GM19239 (cell line): Measurements from ENCODE around the gene RALGDS.

Experiments
- DNase-seq: peaks from one replicate; pipeline ENCODE4 v3.0.0; 2011; ENCODE audit warnings: low spot score; ENCODE audit not compliant: insufficient read length
- FAIRE-seq: peaks from 2 replicates; lab custom pipeline; 2011; peaks lifted over from hg19 to GRCh38; lab: Jason Lieb, UNC

The RALGDS gene

GRCh38 chr9:133151601-133152525 lies 30.8 kb upstream of the RALGDS start:
- FAIRE-seq (no peak), DNase-seq (no peak)

DNA sequence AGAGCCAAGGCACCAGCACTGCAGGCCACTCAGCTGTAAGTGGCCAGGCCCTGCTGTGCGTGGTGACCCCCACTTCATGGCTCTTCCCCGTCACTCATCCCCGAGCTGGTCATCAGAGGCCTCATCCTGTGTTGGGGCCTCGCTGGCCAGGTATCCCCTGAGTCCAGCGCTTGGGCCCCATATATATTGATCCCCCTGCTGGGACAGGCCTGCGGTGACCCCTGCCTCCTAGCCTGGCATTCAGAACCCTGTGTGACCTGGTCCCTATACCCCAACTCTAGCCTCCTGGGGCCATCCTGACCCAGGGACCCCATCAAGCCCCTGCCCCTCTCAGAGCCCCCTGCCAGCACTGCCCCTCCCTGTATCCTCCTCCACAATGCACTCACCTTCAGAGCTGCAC lies 30.0 kb upstream of the RALGDS start:
- FAIRE-seq (no peak), DNase-seq (no peak)

- DNase-seq = peak; percentile 96
- FAIRE-seq = peak; percentile 94
These were observed 28.3 kb upstream of the RALGDS start for GRCh38 chr9:133149130-133150015.

DNA sequence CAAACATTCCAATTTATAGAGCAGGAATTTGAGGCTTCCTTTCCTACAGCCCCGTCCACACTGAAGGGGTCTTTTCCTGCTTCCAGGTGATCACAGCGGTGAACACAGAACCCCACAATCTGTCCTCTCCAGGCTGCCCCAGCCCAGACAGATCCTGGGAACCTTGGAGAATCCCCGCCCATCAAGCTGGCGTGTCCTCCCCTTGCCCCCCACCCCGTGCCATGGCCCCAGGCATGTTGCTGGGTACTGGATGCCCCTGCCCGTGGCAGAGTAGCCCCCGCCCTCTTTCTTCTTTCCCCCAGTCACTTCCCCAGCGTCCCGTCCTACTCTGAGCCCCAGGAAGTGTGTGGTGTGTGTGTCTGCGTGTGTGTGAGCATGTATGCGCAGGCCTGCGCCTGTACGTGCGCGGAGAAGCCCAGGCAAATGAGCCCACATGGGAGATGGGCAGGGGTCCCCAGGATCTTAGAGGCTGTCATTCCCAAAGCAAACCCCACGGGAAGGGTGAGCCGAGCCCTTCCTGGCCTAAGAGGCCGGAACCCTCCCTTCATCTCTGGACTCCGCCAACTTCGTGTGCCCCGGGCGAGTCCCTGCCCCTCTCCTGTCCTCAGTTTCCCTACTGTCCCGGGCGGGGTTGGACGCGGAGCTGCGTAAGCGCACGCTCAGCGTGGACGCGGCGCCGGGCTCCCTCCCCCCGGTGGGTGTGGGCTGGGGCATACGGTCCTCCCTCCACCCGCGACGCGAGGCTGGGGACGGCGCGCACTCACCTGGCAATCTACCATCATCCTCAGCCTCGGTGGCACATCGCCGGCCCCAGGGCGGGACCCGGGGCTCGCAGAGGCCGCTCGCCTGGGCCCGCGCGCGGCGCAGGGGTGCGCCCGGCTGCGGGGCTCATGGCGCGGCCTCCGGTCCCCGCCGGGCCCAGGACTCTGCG lies 27.4 kb upstream of the RALGDS start:
- DNase-seq (no peak), FAIRE-seq (peak; percentile 49)

DNA sequence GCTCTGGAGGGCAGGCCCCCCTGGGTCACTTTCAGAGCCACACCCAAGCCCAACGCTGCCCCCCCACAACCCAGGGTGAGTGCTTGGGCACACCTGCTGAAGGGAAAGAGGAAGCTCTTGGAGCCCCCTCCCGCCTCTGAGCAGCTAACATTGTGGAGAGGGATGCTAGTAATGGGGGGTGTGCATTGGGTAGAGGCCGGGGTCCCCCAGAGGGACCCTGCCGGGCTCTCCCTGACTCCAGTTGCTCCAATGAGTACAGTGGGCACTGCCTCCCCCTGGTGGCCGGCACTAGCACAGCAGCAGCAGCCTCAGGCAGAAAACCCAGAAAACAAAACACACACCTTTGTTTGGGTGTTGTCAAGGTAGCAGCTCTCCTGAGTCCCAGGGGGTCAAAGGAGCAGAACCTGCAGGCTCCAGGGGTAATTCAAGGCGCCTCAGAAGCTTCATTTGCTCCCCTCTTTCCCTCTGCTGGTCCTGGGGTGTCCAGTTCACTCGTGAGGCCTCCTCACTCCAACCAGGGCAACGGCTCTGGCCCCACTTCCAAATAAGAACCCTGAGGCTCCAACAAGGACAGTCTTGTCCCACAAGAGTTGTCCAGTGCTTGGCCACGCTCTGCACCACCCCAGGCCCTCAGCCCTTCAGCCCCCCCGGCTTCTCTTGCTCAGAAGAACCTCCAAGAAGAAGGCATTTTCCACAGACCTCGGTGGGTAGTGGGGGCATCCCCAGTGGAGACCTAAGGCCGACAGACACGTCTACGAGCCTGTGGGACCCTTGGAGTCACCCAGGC lies 26.6 kb upstream of the RALGDS start:
- FAIRE-seq = peak; percentile 83
- DNase-seq = peak; percentile 78

DNA sequence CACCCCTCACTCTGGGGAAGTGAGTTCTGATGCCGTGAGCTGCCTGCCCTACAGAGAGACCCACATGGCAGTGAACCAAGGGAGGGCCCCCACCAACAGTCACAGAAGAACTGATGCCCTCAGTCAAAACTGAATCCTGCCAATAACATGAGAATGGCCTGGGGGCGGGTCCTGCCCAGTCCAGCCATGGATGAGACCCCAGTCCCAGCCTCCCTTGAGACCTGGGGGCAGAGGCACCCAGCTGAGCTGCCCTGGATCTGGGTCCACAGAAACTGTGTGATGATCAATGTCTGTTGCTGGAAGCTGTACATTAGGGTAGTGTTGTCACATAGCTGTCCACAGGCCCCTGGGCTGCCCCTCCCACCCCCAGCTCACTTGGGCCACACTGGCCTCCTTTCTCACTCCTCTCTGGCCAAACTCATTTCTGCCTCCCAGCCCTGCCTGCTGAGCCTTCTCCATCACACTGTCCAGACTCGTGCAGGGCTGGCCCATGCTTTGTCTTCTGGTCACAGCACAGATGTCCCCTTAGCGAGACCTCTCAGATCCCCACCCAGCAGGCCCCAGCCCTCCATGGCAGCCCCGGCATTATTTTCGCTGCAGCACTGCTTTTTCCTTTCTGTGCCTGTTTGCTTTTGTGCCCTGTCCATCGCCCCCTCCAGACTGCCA lies 25.8 kb upstream of the RALGDS start:
- FAIRE-seq = no peak
- no peak for DNase-seq

DNA sequence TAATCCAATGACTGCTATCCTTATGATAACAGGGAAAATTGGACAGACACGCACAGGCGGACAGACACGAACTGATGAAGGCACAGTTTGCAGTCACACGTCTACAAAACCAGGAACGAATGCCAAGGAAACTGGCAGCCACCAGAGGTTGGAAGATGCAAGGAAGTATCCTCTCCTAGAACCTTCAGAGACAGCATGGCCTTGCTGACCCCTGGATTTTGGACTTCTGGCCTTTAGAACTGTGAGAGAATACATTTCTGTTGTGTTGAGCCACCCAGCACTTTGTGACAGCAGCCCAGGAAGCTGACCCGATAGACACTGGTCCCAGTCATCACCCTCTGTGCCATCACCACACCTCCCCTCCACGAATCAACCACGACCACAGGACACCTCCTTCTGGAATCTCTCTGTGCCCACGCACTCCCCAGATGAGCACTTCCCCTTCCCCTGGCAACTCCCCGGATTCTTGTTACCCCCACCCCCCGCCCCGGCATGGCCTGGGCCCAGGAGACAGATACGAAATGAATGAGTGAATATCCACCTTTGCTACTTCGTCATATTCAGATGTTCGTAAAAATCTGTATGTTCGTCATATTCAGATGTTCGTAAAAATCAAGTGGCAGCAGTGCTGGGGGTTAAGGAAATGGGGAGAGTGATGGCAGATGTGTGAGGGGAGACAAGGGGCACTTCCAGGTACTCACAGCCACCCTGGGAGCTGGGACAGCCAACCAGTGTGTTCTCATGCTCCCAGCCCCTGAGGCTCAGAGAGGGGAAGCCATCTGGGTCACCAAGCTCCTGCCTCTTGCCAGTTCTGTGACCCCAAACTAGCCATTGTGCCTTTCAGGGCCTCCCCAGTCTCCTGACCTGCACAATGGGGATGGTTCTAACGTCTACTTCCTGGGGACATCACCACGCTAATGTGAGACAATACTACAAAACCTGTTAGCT lies 24.1 kb upstream of the RALGDS start:
- FAIRE-seq = no peak
- DNase-seq = no peak

DNA sequence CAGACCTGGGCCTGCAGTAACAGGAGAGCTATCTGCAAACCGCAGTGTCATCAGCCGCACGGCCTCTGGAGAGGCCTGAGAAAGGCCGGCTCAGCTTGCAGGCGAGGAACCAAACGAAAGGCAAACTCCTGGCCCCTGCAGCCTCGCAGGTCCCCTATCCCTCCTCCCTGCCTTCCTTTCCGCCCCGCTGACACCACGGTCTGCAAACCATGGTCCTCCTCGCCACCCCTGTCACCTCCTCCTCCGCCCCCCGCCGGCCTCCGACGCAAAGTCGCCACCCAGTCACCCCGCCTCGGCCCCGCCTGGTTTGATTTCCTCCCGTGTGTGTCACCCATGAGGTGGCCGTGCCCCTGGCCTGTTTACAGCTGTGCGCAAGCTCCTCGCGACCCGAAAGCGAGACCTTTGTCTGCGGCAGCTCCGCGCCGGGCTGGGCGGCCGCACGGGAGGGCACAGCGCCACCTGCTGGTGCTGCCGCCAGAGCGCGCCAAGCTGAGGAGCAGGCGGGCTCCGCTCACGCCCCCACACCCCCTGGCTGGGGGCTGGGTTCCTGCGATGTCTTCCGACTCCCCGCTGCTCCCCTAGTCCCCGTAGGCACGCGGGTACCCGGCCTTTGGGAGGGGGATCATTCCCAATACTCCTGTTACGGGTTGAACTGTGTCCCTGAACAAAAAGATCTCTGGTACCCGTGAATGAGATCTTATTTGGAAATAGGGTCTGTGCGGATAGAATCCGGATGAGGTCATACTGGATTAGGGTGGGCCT lies 23.3 kb upstream of the RALGDS start:
- DNase-seq = peak; percentile 99

DNA sequence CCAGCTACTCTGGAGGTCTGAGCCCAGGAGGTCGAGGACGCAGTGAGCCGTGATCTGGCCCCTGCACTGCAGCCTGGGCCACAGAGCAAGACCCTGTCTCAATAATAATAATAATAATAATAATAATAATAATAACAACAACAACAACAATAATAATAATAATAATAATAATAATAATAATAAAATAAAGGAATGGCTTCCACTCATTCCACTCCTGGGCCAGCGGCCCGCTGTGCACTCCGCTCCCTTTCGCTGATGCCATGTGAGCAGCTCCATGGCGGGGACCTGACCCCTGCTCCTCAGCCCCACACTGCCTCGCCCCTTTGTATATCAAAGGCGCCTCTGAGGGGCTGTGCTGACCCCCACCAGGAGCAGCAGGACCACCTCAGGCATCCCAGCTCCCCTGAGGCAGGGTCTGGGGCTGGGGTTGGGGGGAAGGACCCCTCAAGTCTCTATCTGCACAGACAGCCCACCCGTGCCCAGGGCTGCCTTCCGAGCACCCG lies 22.6 kb upstream of the RALGDS start:
- FAIRE-seq (no peak), DNase-seq (no peak)

More for the DNA sequence above, 23.3 kb upstream of the RALGDS start:
- FAIRE-seq = peak; percentile 95

DNA sequence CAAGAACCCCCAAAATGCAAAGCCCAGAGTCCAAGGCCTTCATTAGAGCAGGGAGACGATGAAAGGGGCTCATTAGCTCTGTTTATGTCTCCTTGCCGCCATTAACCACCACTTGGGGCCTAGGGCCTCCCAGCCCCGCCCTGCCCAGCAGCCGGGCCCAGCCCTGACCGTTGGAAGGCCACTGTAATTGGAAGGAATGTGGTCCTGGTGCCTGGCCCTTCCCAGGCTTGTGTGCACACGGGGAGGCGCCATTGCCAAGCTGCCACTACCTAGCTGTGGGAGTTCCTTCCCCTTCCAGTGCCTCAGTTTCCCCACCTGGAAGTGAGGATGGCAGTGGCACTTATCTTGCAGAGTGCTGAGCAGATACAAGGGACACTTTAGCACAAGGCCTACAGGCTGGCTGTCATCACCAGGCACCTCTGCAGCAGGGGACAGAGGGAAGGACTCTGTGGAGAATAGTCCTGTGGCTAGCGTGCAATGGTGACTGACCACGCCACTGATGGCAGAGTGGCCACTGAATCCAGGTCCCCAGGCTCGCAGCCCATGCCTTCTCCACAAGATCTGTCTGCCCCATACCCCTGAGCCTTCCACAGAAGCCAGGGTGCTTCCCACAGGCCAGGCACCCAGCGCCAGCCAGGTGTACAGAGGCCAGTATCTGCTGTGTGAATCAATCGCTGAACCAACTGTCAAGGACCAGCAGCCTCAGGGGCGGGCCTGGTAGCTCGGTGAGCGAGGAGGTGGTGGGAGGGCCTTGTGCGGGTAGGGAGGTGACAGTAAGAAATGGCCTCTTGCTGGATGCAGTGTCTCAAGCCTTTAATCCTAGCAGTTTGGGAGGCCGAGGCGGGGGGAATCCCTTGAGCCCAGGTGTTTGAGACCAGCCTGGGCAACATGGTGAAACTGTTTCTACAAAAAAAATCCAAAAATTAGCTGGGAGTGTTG lies 21.9 kb upstream of the RALGDS start:
- no peak for FAIRE-seq
- no peak for DNase-seq

DNA sequence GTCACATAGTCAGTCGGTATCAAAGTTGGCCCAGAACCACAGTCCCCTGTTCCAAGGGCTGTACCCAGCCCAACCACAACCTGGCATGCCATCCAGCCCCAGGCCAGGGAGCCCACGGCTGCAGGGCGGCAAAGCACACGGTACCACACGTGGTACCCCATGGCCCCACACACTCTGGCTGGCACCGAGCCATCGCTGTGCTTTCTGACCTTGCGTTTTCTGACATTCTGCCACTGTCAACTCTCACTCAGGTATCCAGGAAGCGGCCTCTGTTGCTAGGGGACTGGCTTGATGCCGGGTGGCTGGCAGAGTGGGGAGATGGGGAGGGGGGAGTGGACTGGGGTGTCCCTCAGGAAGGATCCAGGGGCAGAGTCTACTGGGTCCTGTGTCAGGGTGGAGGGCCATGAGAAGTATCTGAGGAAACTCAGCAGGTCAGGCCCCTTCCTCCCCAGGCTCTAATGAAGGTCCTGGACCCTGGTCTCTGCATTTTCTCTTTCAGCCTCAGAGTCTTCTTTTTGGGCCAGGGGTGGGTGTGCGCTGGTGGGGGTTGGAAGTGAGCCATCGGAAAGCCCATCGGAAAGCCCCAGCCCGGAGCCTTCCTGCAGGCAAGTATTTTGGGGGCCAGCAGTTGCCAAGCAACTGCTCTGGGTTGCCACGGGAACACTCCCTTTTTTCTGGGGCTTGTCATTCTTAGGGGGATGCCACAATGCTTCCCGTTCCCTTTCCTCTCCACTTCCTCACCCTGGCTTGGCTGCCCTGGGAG lies 21.0 kb upstream of the RALGDS start:
- no peak for DNase-seq
- FAIRE-seq = no peak

- FAIRE-seq = no peak
- no peak for DNase-seq
These were observed 19.6 kb upstream of the RALGDS start for GRCh38 chr9:133140606-133141005.

GRCh38 chr9:133140174-133140505 lies 19.1 kb upstream of the RALGDS start:
- FAIRE-seq (no peak), DNase-seq (no peak)

DNA sequence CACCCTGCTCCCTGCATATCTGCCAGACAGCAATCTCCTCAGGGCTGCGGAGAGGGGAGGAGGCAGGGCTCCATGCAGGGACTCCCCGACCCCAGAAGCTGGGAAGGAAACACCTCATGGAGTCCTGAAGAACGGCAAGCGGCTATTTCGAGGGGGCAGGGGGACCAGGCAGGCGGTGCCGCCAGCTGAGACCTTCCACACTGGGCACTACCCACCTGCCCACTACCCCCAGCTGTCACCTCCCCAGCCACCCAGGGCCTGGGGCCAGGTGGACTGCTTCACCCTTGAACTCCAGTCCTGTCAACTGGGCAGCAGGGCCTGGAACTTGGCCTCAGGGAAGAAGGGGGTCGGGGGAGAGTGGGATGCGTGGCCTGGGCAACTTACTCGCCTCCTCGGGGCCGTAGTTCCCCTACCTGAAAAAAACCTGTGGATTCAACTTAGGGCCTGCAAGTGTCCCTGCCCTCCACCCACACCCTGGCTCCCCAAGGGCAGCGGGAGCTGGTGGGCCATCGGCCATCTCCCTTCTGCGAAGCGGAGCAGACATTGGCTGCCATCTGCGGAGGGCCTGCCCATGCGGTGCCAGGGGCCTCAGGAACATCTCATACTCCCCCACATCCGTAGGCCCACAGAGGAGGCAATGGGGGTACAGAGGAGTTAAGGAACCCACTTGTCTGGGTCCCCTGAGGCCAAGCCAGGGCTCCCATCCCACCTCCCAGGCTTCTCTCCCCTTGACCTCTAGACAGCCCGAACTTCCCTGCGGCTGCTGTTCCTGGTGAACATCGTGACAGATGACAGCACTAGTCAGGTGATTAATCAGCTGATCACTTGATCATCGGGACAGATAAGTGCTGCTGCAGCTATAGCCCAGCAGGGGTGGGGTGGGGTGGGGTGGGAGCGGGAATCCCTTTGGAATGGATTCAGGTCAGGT lies 18.5 kb upstream of the RALGDS start:
- DNase-seq (no peak), FAIRE-seq (no peak)
